NT2/D1 (cell line): ENCODE data around the gene BHMT.

Experiments
- YY1 ChIP-seq: IDR thresholded peaks from 2 replicates; pipeline ENCODE4 v1.6.1; 2011; ENCODE audit not compliant: insufficient read length, insufficient read depth
- ZNF274 ChIP-seq: IDR thresholded peaks from 2 replicates; pipeline ENCODE4 v1.6.1; 2011; ENCODE audit warnings: mild to moderate bottlenecking, low read depth, low read length

- TF ChIP-seq ZNF274 = no peak
- TF ChIP-seq YY1 = no peak
Measured at GRCh38 chr5:79122973-79123372, 11.4 kb downstream of the BHMT start.
